T47D (cell line): Measurements from ENCODE around the gene SLF2.
"Not testable (repeated sequence)": the region's sequence is repeated elsewhere in the genome, so short reads cannot be mapped to it uniquely, and the experiment has no call there.

Experiments
- DNase-seq, 2 experiments: peaks; one replicate each; pipeline versions ENCODE4 v3.0.0 to v3.0.0-alpha.2; 2011 to 2012; ENCODE audit warnings: low read depth in 1 of 2, low spot score in 1 of 2
- JUND ChIP-seq: IDR thresholded peaks from 2 replicates; pipeline ENCODE4 v1.6.1; 2012; ENCODE audit warnings: low read depth
- in situ Hi-C: cut with HindIII; loops from 2 replicates; pipeline ENCODE4 v1.10.0; 2016; ENCODE audit warnings: low sequenced_read_pairs, low pct_unique_long_range_greater_than_20kb

The SLF2 gene

GRCh38 chr10:100883312-100883821, 29.4 kb upstream of the SLF2 start:
- in situ Hi-C loops: no loop called here
- no peak for TF ChIP-seq JUND
- peak in 1 of 2 experiments; percentile 62 for DNase-seq

- in situ Hi-C loops, DNase-seq: not testable (repeated sequence)
These were observed 27.2 kb upstream of the SLF2 start for GRCh38 chr10:100885611-100886010.

- no peak for TF ChIP-seq JUND
- in situ Hi-C loops: no loop called here
- no peak for DNase-seq
These were observed 26.7 kb upstream of the SLF2 start for GRCh38 chr10:100886091-100886490.

- no peak for DNase-seq
- no peak for TF ChIP-seq JUND
- in situ Hi-C loops: no loop called here
These were observed 26.2 kb upstream of the SLF2 start for GRCh38 chr10:100886521-100886920.

GRCh38 chr10:100886963-100887362, 25.8 kb upstream of the SLF2 start:
- in situ Hi-C loops: no loop called here
- DNase-seq: no peak

GRCh38 chr10:100887761-100888296, 24.9 kb upstream of the SLF2 start:
- DNase-seq: peak in 1 of 2 experiments; percentile 54
- in situ Hi-C loops: no loop called here
- no peak for TF ChIP-seq JUND

More at GRCh38 chr10:100886963-100887362, 25.8 kb upstream of the SLF2 start:
- TF ChIP-seq JUND: no peak

GRCh38 chr10:100888957-100889356, 23.8 kb upstream of the SLF2 start:
- peak in 1 of 2 experiments; percentile 50 for DNase-seq
- no peak for TF ChIP-seq JUND
- in situ Hi-C loops: no loop called here

- TF ChIP-seq JUND: no peak
- in situ Hi-C loops: no loop called here
- no peak for DNase-seq
These were observed 23.2 kb upstream of the SLF2 start for GRCh38 chr10:100889546-100889945.

- no peak for DNase-seq
- no peak for TF ChIP-seq JUND
- in situ Hi-C loops: no loop called here
These were observed 22.6 kb upstream of the SLF2 start for GRCh38 chr10:100890141-100890672.

- in situ Hi-C loops: no loop called here
- no peak for TF ChIP-seq JUND
- DNase-seq: no peak
These were observed 22.0 kb upstream of the SLF2 start for GRCh38 chr10:100890673-100891317.

GRCh38 chr10:100894033-100894432, 18.7 kb upstream of the SLF2 start:
- no peak for TF ChIP-seq JUND
- in situ Hi-C loops: no loop called here
- no peak for DNase-seq

GRCh38 chr10:100894589-100895294, 18.0 kb upstream of the SLF2 start:
- peak in 1 of 2 experiments; percentile 30 for DNase-seq
- in situ Hi-C loops: no loop called here

GRCh38 chr10:100895346-100895745, 17.4 kb upstream of the SLF2 start:
- in situ Hi-C loops: no loop called here

More at GRCh38 chr10:100894589-100895294, 18.0 kb upstream of the SLF2 start:
- TF ChIP-seq JUND: no peak

More at GRCh38 chr10:100895346-100895745, 17.4 kb upstream of the SLF2 start:
- TF ChIP-seq JUND: no peak
- no peak for DNase-seq
